ENCODE measurements around the gene CMSS1. TPM values are rescaled to one million over a fixed set of nuclear protein-coding genes. Genes with fewer than 3 reads are reported as not detected.
"Not testable (repeated sequence)": the region's sequence is repeated elsewhere in the genome, so short reads cannot be mapped to it uniquely, and the experiment has no call there.

The CMSS1 gene
- total RNA-seq, 1 donor from 2014 or later: 41.1 TPM

DNA sequence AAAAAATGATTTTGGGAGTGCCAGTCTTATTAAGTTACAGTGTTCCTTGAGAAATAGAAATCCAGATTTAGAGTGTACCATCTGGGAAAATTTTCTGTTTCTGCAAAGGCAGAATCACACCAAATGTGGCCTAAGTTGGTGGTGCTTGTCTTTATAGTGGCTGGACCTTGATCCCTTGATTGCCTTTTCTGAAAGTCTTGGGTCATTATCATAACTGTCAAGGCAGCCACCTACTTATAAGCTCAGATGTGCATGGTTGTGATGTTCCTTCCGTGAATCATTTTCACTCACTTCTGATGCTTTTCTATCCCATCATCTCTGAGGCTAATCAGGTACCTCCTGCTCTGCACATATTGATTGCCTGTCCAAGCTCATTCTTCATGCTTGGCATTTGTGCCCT is 20.1 kb downstream of the CMSS1 start:
- TF ChIP-seq, protein P1, sequence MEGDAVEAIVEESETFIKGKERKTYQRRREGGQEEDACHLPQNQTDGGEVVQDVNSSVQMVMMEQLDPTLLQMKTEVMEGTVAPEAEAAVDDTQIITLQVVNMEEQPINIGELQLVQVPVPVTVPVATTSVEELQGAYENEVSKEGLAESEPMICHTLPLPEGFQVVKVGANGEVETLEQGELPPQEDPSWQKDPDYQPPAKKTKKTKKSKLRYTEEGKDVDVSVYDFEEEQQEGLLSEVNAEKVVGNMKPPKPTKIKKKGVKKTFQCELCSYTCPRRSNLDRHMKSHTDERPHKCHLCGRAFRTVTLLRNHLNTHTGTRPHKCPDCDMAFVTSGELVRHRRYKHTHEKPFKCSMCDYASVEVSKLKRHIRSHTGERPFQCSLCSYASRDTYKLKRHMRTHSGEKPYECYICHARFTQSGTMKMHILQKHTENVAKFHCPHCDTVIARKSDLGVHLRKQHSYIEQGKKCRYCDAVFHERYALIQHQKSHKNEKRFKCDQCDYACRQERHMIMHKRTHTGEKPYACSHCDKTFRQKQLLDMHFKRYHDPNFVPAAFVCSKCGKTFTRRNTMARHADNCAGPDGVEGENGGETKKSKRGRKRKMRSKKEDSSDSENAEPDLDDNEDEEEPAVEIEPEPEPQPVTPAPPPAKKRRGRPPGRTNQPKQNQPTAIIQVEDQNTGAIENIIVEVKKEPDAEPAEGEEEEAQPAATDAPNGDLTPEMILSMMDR (IDR thresholded peaks at IDR 0.05): no peak
- ATAC-seq (ENCODE audit: low read depth): no peak
- CTCF ChIA-PET: no interaction called here

DNA sequence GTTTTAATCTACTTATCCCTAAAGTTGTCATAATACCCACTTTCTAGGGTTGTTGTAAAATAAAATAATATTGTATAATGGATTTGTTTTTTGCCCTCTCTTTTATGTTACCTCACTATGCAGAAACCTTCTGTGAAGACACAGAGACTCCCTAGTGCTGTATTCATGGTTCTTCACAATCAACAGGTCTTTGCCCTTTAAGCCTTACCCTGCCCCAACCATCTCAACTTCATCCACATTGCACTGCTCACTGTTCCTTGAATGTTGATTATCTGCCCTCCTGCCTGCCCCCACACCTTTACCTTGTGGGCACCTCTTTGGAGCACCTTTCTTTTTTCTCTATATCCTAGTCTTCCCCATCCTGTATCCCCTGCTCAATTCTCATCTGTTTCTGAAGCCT is 21.1 kb downstream of the CMSS1 start:
- ATAC-seq (ENCODE audit: low read depth) (no peak), DNase-seq (no peak)
- intact Hi-C loops (cut with micrococcal nuclease): no loop called here
- H3K4me3 Mint-ChIP-seq: no peak overlapping the region
- H3K27ac Mint-ChIP-seq: no peak overlapping the region
- no peaks in the 10 kb centered on the region for H3K4me1 Mint-ChIP-seq
- no peaks in the 10 kb centered on the region for H3K27me3 Mint-ChIP-seq
- ChIA-PET CTCF (interaction anchor here (4.0 kb wide), 1 partner anchor 416 kb away, joined by 21 read pairs; no protein-coding TSS in a partner anchor), POLR2A (no interaction called here)
- TF ChIP-seq, protein P1 (IDR thresholded peaks at IDR 0.05): no peak
- no peaks in the 10 kb centered on the region for H3K36me3 Mint-ChIP-seq (ENCODE audit: low read depth)
- no peaks in the 10 kb centered on the region for H3K9me3 Mint-ChIP-seq

More for the DNA sequence above, 20.1 kb downstream of the CMSS1 start:
- no peaks in the 10 kb centered on the region for H3K4me1 Mint-ChIP-seq
- no peak overlapping the region for H3K27ac Mint-ChIP-seq
- POLR2A ChIA-PET: interaction anchor here (1.0 kb wide), 1 partner anchor 423 kb away, joined by 6 read pairs; the partner anchor contains the start of gene TBC1D23
- no peaks in the 10 kb centered on the region for H3K36me3 Mint-ChIP-seq (ENCODE audit: low read depth)
- H3K4me3 Mint-ChIP-seq: no peak overlapping the region
- intact Hi-C loops (cut with micrococcal nuclease): no loop called here
- H3K9me3 Mint-ChIP-seq: no peaks in the 10 kb centered on the region
- DNase-seq: no peak
- no peaks in the 10 kb centered on the region for H3K27me3 Mint-ChIP-seq

DNA sequence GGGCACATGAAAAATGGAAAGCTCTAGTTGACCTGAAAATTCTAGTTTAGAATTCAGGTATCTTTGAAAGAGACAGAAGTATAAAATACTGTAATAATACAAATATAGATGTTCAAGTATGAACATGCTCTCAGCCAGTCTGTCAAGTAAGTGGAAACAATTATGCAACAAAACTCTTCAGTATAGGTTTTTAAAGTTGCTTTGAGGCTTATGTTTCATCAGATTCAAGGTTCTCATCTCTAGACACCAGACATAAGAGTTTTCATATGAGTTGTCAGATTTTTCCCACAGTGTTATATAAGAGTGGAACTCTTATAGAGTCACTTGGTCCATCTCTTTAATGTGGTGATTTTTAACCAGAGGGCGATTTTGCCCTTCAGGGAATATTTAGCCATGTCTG is 22.0 kb downstream of the CMSS1 start:
- Mint-ChIP-seq H3K36me3 (ENCODE audit: low read depth) (no peaks in the 10 kb centered on the region), H3K4me3 (no peak overlapping the region), H3K27me3 (no peaks in the 10 kb centered on the region), H3K27ac (no peak overlapping the region), H3K9me3 (no peaks in the 10 kb centered on the region), H3K4me1 (peaks cover 5% of the 10 kb centered on the region)
- TF ChIP-seq, protein P1 (IDR thresholded peaks at IDR 0.05): no peak
- DNase-seq (no peak), ATAC-seq (ENCODE audit: low read depth) (no peak)
- intact Hi-C loops (cut with micrococcal nuclease): no loop called here
- POLR2A ChIA-PET: no interaction called here
- CTCF ChIA-PET: interaction anchor here (4.0 kb wide), 1 partner anchor 415 kb away, joined by 21 read pairs; no protein-coding TSS in a partner anchor

- ChIA-PET CTCF (interaction anchor here (1.1 to 4.0 kb wide), 4 partner anchors 10 to 414 kb away, joined by 3 to 21 read pairs (median 6); no protein-coding TSS in a partner anchor), POLR2A (interaction anchor here (0.6 kb wide), 1 partner anchor 1561 kb away, joined by 6 read pairs; no protein-coding TSS in a partner anchor)
- intact Hi-C loops (cut with micrococcal nuclease); DNase-seq; H3K27ac Mint-ChIP-seq; ATAC-seq (ENCODE audit: low read depth); H3K4me3 Mint-ChIP-seq; H3K27me3 Mint-ChIP-seq; H3K36me3 Mint-ChIP-seq (ENCODE audit: low read depth); H3K9me3 Mint-ChIP-seq: not testable (repeated sequence)
- peaks cover 21% of the 10 kb centered on the region for H3K4me1 Mint-ChIP-seq
These were observed 24.3 kb downstream of the CMSS1 start for GRCh38 chr3:99841949-99842348.

- Mint-ChIP-seq H3K27me3 (no peaks in the 10 kb centered on the region), H3K27ac (no peak overlapping the region), H3K4me3 (no peak overlapping the region), H3K36me3 (ENCODE audit: low read depth) (no peaks in the 10 kb centered on the region), H3K9me3 (no peaks in the 10 kb centered on the region), H3K4me1 (peaks cover 21% of the 10 kb centered on the region)
- ChIA-PET POLR2A (interaction anchor here (0.6 to 1.1 kb wide), 2 partner anchors 25 to 418 kb away, joined by 3 read pairs; partner anchors contain the start of genes CMSS1 and TBC1D23), CTCF (interaction anchor here (0.6 to 3.2 kb wide), 11 partner anchors 11 to 748 kb away, joined by 3 to 72 read pairs (median 4); no protein-coding TSS in a partner anchor)
- ATAC-seq (ENCODE audit: low read depth) (peak; percentile 37), DNase-seq (no peak)
- intact Hi-C loops (cut with micrococcal nuclease): loop anchor here (1.0 kb wide), 3 partner anchors 225 to 411 kb away; no protein-coding TSS in a partner anchor
- TF ChIP-seq, protein P1 (IDR thresholded peaks at IDR 0.05): no peak
These were observed 25.3 kb downstream of the CMSS1 start for GRCh38 chr3:99842826-99843589.

All from activated B cell treated with CpG ODN at 0.5 μM for 24 hours (primary cell).